Memory B cell (primary cell): ENCODE data around the gene ASCC1.
A peak's percentile ranks its signal among the peaks of the same experiment; 100 is the strongest.
"Not testable (repeated sequence)": the region's sequence is repeated elsewhere in the genome, so short reads cannot be mapped to it uniquely, and the experiment has no call there.

Source experiments
- ATAC-seq: fragments of 150-1000 bp; cut with Tn5 transposase; 2 replicates; pipeline ENCODE4 v1.10.0; 2021; ENCODE audit warnings: low read depth, mild to moderate bottlenecking, moderate library complexity
- DNase-seq, 2 donors: peaks; one replicate each; pipeline ENCODE4 v3.0.0; 2022; ENCODE audit warnings: low spot score in 2 of 2
- H3K27ac Mint-ChIP-seq: one replicate; pipeline ENCODE4 v1.8.0; 2022; ENCODE audit warnings: mild to moderate bottlenecking, moderate library complexity, mixed read lengths
- H3K27me3 Mint-ChIP-seq: one replicate; pipeline ENCODE4 v1.8.0; 2022; ENCODE audit warnings: mixed read lengths
- H3K36me3 Mint-ChIP-seq: one replicate; pipeline ENCODE4 v1.8.0; 2022; ENCODE audit warnings: mild to moderate bottlenecking, mixed read lengths
- H3K4me1 Mint-ChIP-seq: one replicate; pipeline ENCODE4 v1.8.0; 2022; ENCODE audit warnings: mixed read lengths
- H3K4me3 Mint-ChIP-seq: one replicate; pipeline ENCODE4 v1.8.0; 2022; ENCODE audit warnings: mild to moderate bottlenecking, moderate library complexity, mixed read lengths
- H3K9me3 Mint-ChIP-seq: one replicate; pipeline ENCODE4 v1.8.0; 2022; ENCODE audit warnings: mixed read lengths

The ASCC1 gene

DNA sequence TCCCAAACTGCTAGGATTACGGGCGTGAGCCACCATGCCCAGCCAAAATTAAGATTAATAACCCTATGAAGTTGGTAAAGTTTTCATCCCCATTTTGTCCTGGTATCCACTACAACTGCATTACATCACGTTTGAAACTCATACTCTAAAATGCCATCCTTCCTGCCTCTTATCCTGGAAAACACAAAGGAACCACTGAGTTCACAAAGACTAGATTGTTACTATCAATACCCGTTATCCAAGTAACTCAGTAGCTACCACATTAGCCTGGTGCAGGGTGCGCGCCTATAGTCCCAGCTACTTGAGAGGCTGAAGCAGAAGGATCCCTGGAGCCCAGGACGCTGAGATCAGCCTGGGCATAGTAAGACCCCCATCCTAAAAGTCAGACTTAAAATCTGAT is 63.8 kb downstream of the ASCC1 start:
- ATAC-seq: no peak
- Mint-ChIP-seq H3K36me3 (peaks cover 20% of the 10 kb centered on the region), H3K27ac (no peak overlapping the region), H3K4me3 (no peak overlapping the region), H3K9me3 (no peaks in the 10 kb centered on the region), H3K4me1 (no peaks in the 10 kb centered on the region), H3K27me3 (no peaks in the 10 kb centered on the region)
- no peak for DNase-seq

DNA sequence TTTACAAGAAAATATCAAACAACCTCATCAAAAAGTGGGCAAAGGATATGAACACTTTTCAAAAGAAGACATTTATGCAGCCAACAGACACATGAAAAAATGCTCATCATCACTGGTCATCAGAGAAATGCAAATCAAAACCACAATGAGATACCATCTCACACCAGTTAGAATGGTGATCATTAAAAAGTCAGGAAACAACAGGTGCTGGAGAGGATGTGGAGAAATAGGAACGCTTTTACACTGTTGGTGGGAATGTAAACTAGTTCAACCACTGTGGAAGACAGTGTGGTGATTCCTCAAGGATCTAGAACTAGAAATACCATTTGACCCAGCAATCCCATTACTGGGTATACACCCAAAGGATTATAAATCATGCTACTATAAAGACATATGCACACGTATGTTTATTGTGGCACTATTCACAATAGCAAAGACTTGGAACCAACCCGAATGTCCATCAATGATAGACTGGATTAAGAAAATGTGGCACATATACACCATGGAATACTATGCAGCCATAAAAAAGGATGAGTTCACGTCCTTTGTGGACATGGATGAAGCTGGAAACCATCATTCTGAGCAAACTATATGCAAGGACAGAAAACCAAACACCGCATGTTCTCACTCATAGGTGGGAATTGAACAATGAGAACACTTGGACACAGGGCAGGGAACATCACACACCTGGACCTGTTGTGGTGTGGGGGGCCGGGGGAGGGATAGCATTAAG is 65.2 kb downstream of the ASCC1 start:
- ATAC-seq, H3K4me3 Mint-ChIP-seq, H3K9me3 Mint-ChIP-seq, DNase-seq, H3K27me3 Mint-ChIP-seq, H3K4me1 Mint-ChIP-seq, H3K27ac Mint-ChIP-seq: not testable (repeated sequence)
- peaks cover 16% of the 10 kb centered on the region for H3K36me3 Mint-ChIP-seq

DNA sequence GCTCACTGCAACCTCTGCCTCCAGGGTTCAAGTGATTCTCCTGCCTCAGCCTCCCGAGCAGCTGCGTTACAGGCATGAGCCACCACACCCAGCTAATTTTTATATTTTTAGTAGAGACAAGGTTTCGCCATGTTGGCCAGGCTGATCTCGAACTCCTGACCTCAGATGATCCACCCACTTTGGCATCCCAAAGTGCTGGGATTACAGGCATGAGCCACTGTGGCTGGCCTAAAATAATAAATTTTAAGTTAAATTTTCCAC is 68.8 kb downstream of the ASCC1 start:
- not testable (repeated sequence) for H3K27ac Mint-ChIP-seq, ATAC-seq, H3K9me3 Mint-ChIP-seq, DNase-seq, H3K4me1 Mint-ChIP-seq, H3K27me3 Mint-ChIP-seq, H3K4me3 Mint-ChIP-seq
- peaks cover 12% of the 10 kb centered on the region for H3K36me3 Mint-ChIP-seq

DNA sequence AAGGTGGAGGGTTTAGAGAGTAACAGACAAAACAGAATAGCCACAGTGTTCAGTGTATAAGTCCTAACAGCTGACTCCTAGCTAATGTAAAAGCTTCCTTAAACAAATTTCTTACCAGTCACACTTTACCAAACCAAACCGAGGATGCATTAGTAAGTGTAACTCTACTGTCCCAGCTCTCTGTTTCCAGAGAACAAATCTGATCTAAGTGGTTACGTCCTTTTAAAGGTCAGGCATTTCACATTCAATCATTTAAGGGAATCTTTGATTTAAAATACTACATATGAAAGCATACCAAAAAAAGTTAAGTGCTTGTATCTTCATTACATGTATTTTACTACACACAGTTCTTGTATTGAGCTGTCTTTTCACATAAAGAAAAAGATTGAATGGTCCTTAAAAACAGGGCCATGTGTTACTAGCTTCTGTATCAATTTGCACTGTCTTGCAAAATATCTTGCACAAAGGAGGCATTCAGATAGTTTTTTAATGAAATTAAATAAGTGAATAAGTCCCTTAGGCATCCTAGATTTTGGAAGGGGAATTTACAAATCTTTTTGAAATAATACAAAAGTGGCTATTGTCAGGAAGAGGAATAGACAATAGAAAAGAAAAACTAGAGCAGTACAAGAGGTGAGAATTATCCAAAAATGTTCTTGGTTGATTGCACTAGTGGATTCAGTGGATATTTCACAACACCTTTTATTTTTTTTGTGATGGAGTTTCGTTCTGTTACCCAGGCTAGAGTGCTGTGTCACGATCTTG is 69.3 kb downstream of the ASCC1 start:
- no peak for ATAC-seq
- no peak overlapping the region for H3K4me3 Mint-ChIP-seq
- H3K27me3 Mint-ChIP-seq: no peaks in the 10 kb centered on the region
- DNase-seq: no peak
- peaks cover 7% of the 10 kb centered on the region for H3K4me1 Mint-ChIP-seq
- H3K36me3 Mint-ChIP-seq: peaks cover 11% of the 10 kb centered on the region
- H3K9me3 Mint-ChIP-seq: no peaks in the 10 kb centered on the region
- H3K27ac Mint-ChIP-seq: no peak overlapping the region

DNA sequence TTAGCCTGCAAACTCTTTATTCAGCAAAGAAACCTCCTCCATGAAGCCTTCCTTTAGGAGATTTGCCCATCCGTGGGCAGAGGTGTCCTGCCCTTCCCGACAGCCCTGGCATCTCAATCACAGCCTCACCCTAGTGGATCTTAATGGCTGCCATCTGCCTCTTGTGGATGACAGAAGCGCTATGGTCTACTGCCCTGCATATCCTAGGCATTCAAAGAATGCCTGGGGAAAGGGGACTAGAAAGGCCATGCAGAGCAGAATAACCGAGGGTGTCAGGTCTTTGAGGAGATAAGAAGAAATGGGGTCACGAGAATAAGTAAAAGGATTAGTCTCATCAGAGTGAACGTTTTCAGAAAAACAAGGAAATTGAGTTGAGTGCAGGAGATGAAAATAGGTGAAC is 70.0 kb downstream of the ASCC1 start:
- ATAC-seq: no peak
- no peak for DNase-seq
- Mint-ChIP-seq H3K36me3 (peaks cover 8% of the 10 kb centered on the region), H3K9me3 (no peaks in the 10 kb centered on the region), H3K4me3 (no peak overlapping the region), H3K27me3 (no peaks in the 10 kb centered on the region), H3K4me1 (peaks cover 7% of the 10 kb centered on the region), H3K27ac (no peak overlapping the region)

DNA sequence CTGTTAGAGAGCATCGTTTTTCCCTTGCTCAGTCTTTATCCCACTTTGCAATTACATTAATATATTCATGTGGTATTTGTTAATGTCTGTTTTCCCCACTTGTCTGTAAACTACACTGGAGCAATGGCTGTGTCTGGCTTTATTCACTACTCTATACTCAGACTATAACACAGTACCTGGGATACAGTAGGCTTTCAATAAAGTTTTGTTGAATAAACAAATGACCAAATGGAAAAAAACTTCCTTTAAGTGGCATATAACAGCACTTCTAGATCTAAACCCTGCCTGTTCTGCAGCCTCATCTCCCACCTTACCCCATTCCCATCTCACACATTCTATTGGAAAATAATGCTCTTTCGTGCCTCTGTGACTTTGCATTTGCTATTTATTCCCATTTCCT is 70.4 kb downstream of the ASCC1 start:
- no peaks in the 10 kb centered on the region for H3K27me3 Mint-ChIP-seq
- ATAC-seq (no peak), DNase-seq (no peak)
- no peaks in the 10 kb centered on the region for H3K9me3 Mint-ChIP-seq
- peaks cover 6% of the 10 kb centered on the region for H3K36me3 Mint-ChIP-seq
- no peak overlapping the region for H3K4me3 Mint-ChIP-seq
- no peak overlapping the region for H3K27ac Mint-ChIP-seq
- peaks cover 7% of the 10 kb centered on the region for H3K4me1 Mint-ChIP-seq

DNA sequence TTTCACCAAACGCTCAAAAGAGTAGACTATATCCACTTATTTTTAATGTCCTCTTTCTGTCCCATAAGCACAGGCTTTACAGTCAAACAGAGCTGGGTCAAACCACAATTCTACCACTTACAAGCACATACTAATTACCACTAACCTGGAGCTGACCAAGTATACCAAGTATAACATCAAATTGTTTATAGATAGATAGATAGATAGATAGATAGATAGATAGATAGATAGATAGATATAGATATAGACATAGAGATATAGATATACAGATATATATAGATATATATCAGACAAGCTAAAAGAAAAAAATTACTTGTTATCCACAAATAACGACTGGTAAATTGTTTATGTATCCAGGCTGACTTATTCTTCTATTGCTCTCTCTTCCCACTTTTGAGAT is 75.2 kb downstream of the ASCC1 start:
- peaks cover 6% of the 10 kb centered on the region for H3K36me3 Mint-ChIP-seq
- no peaks in the 10 kb centered on the region for H3K27me3 Mint-ChIP-seq
- H3K27ac Mint-ChIP-seq: no peak overlapping the region
- no peak overlapping the region for H3K4me3 Mint-ChIP-seq
- peaks cover 1% of the 10 kb centered on the region for H3K4me1 Mint-ChIP-seq
- DNase-seq: no peak
- no peak for ATAC-seq
- H3K9me3 Mint-ChIP-seq: no peaks in the 10 kb centered on the region

DNA sequence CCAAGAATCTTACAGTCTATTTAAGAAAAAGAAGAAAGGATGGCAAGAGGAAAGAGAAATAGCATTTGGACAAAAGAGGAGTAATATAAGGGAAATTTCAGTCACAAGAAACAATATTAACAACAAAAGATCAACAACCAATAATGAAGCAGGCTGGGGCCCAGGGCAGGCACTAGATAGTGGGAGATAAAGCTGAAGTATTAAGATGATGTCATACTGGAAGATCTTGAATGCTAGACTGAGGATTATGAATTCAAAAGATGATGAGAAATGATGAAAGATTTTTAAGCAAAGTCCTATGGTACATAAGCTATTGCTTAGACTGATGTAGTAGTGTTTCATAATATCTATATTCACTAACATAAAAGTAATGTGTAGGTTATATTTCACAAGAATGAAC is 75.9 kb downstream of the ASCC1 start:
- no peak overlapping the region for H3K27ac Mint-ChIP-seq
- H3K4me3 Mint-ChIP-seq: no peak overlapping the region
- DNase-seq: no peak
- H3K36me3 Mint-ChIP-seq: peaks cover 9% of the 10 kb centered on the region
- no peaks in the 10 kb centered on the region for H3K9me3 Mint-ChIP-seq
- no peaks in the 10 kb centered on the region for H3K27me3 Mint-ChIP-seq
- ATAC-seq: no peak
- H3K4me1 Mint-ChIP-seq: peaks cover 6% of the 10 kb centered on the region

DNA sequence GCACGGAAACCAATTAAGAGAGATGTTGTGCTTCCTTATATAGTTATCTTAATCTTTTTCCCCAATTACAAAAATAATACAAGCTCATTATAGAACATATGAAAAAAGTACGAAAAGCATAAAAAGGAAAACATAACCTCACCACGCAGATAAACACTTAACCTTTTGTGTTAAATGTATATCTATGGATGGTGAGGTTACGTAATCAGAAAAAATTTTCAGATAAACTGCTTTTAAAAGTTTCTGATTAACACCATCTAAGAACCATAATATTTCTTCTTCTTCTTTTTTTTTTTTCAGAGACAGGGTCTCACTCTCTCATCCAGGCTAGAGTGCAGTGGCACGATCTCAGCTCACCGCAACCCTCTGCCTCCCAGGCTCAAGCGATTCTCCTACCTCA is 78.5 kb downstream of the ASCC1 start:
- peaks cover 11% of the 10 kb centered on the region for H3K36me3 Mint-ChIP-seq

DNA sequence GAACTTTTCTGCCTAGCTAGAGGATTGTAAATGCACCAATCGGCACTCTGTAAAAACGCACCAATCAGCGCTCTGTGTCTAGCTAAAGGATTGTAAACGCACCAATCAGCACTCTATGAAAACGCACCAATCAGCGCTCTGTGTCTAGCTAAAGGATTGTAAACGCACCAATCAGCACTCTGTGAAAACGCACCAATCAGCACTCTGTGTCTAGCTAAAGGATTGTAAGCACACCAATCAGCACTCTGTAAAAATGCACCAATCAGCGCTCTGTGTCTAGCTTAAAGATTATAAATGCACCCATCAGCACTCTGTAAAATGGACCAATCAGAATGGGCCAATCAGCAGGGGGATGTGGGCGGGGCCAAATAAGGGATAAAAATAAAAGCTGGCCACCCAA is 79.9 kb downstream of the ASCC1 start:
- Mint-ChIP-seq H3K36me3 (peaks cover 12% of the 10 kb centered on the region), H3K4me1 (peaks cover 23% of the 10 kb centered on the region)
- not testable (repeated sequence) for H3K27ac Mint-ChIP-seq, H3K9me3 Mint-ChIP-seq, H3K4me3 Mint-ChIP-seq, H3K27me3 Mint-ChIP-seq, DNase-seq, ATAC-seq

More for the DNA sequence above, 78.5 kb downstream of the ASCC1 start:
- ATAC-seq: no peak
- no peaks in the 10 kb centered on the region for H3K27me3 Mint-ChIP-seq
- no peak overlapping the region for H3K4me3 Mint-ChIP-seq
- no peaks in the 10 kb centered on the region for H3K9me3 Mint-ChIP-seq
- H3K4me1 Mint-ChIP-seq: peaks cover 23% of the 10 kb centered on the region
- no peak overlapping the region for H3K27ac Mint-ChIP-seq
- no peak for DNase-seq

DNA sequence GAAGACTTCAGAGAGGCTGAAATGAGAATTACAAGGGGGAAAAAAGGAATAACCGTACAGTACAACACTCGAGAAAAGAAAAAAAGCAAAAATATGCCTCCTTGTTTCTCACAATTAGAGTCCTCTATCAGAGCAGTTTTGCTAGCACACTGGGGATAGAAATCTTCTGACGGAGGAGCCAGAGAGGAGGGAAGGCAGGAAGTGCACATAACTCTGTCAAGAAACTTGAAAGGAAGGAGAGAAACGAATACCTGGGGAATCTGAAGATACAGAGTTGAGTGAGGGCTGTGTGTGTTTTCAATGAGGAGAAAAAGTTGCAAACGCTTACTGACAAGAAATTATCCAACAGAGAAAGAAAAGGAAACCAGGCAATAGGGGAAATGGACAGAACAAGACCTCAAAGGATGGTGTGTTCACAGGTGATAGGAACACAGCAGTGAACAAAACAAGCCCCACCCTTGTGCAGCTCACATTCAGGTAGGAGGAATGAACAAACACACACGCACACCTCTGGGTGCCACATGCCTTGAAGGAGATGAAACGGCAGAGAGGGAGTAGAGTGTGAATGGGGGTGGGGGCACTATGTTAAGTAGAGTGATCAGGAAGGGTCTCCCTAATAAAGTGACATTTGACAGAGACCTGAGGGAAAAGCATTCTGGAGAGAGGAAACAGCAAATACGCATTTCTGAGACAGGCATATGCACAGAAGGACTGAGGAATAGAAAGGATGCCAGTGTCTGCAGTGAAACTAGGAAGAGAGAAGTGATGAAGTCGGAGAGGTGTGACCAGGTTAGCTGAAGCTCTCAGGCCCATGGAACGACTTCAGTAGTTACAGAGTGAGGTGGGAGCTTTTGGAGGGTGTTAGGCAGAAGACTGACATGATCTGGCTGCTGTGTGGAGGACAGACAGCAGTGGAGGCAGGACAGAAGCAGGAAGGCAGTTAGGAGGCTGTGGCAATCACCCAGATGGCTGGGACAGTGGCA is 81.0 kb downstream of the ASCC1 start:
- peak overlapping the region; percentile 36 for H3K27ac Mint-ChIP-seq
- peak; percentile 4 to 17 for DNase-seq
- H3K36me3 Mint-ChIP-seq: peaks cover 12% of the 10 kb centered on the region
- H3K4me3 Mint-ChIP-seq: peak overlapping the region; percentile 28
- ATAC-seq: peak; percentile 80
- no peaks in the 10 kb centered on the region for H3K27me3 Mint-ChIP-seq
- no peaks in the 10 kb centered on the region for H3K9me3 Mint-ChIP-seq
- H3K4me1 Mint-ChIP-seq: peaks cover 23% of the 10 kb centered on the region

DNA sequence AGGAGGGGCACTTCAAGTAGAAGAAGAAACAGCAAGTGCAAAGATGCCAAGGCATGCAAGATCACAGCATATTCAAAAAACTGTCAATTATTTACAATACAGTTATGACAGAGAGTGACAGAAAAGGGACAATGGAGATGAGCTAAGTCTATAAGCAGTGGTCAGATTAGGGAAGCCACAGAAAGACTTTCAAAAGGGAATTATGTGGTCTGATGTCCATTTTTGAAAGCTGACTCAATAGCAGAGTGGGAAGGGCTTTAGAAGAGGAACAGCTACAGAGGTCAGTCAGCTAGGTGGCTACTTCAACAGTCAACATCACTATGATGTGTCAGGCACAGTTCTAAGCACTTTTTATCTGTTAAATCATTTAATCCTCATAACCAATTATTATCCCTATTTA is 82.6 kb downstream of the ASCC1 start:
- no peak overlapping the region for H3K4me3 Mint-ChIP-seq
- H3K27me3 Mint-ChIP-seq: no peaks in the 10 kb centered on the region
- DNase-seq (no peak), ATAC-seq (no peak)
- H3K27ac Mint-ChIP-seq: peak overlapping the region; percentile 2
- H3K36me3 Mint-ChIP-seq: peaks cover 14% of the 10 kb centered on the region
- H3K9me3 Mint-ChIP-seq: no peaks in the 10 kb centered on the region
- H3K4me1 Mint-ChIP-seq: peaks cover 23% of the 10 kb centered on the region

DNA sequence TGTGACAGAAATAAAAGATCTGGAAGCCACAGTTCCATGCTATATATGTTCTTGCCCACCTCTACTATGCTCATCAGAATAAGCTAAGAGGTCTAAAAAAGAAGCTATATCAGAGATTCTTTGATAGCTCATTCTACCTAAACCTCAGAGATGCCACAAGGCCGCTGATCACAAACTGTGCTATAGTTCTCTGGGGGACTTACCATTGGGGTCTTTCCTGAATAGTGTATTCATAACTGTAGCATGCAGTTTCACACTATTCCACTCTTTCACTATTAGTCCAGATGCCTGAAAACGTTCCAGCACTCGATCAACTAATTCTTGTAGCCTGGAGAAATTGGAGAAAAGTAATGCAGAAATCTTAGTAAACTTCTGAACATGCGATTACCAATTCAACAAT is 83.2 kb downstream of the ASCC1 start:
- peak overlapping the region; percentile 2 for H3K27ac Mint-ChIP-seq
- H3K4me3 Mint-ChIP-seq: no peak overlapping the region
- no peaks in the 10 kb centered on the region for H3K9me3 Mint-ChIP-seq
- DNase-seq (no peak), ATAC-seq (no peak)
- H3K4me1 Mint-ChIP-seq: peaks cover 23% of the 10 kb centered on the region
- peaks cover 17% of the 10 kb centered on the region for H3K36me3 Mint-ChIP-seq
- no peaks in the 10 kb centered on the region for H3K27me3 Mint-ChIP-seq

DNA sequence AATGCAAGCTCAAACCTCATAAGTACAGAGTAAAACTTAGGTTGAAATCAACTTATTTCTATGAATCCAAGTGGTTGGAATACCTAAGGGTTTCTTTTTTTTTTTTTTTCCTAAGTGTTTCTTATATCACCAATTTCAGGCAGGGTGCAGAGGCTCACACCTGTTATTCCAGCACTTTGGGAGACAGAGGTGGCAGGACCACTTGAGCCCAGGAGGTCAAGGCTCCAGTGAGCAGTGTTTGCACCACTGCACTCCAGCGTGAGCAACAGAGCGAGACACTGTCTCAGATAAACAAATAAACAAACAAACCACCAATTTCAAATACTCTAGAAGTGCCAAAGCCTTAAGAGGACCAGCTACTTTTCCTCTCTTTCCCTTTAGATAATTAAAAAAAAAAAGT is 88.5 kb downstream of the ASCC1 start:
- Mint-ChIP-seq H3K36me3 (peaks cover 15% of the 10 kb centered on the region), H3K27ac (no peak overlapping the region), H3K4me3 (no peak overlapping the region), H3K4me1 (peaks cover 3% of the 10 kb centered on the region), H3K27me3 (no peaks in the 10 kb centered on the region), H3K9me3 (no peaks in the 10 kb centered on the region)
- DNase-seq (no peak), ATAC-seq (no peak)
